PC-3 (cell line): ENCODE measurements around the gene PTK6. TPM values are rescaled to one million over a fixed set of nuclear protein-coding genes. Genes with fewer than 3 reads are reported as not detected.
A peak's percentile ranks its signal among the peaks of the same experiment; 100 is the strongest.

Source experiments
- ATAC-seq: fragments of 200-7000 bp; cut with Tn5 transposase; 2 replicates; pipeline ENCODE4 v1.9.1; 2020; ENCODE audit warnings: mild to moderate bottlenecking, moderate library complexity
- BruUV-seq: library from RNA; stranded (reverse); fragments of 400-500 nt; replicated peaks from 2 replicates; lab custom pipeline; 2021; lab: Mats Ljungman, UMichigan
- CTCF ChIA-PET: fragments of 300-600 bp; sonication (Branson Sonifier 250); formaldehyde crosslinking; loops from one replicate; lab custom pipeline; 2022; ENCODE audit warnings: antibody characterized with exemption; lab: Charles Lee
- POLR2A ChIA-PET: fragments of 300-600 bp; sonication (Branson Sonifier 250); formaldehyde crosslinking; loops from one replicate; lab custom pipeline; 2022; ENCODE audit warnings: antibody characterized with exemption; ENCODE audit not compliant: unreplicated experiment; lab: Charles Lee
- DNase-seq: peaks from one replicate; pipeline ENCODE4 v3.0.0-alpha.2; 2015
- H2AFZ ChIP-seq: fragments of 300-600 bp; sonication (generic); 2 replicates; pipeline ENCODE4 v1.6.0; 2016; ENCODE audit warnings: antibody characterized with exemption, low read length
- H3F3A ChIP-seq: fragments of 300-600 bp; sonication (generic); one replicate; pipeline ENCODE4 v1.6.0; 2017; ENCODE audit warnings: antibody characterized with exemption, low read length, control low read depth, mild to moderate bottlenecking; ENCODE audit not compliant: unreplicated experiment
- H3K27ac ChIP-seq: fragments of 300-600 bp; sonication (generic); 2 replicates; pipeline ENCODE4 v1.5.1; 2016; ENCODE audit warnings: mild to moderate bottlenecking, low read length
- H3K27me3 ChIP-seq: fragments of 300-600 bp; sonication (generic); 2 replicates; pipeline ENCODE4 v1.6.1; 2016; ENCODE audit warnings: low read length, mixed read lengths
- H3K36me3 ChIP-seq: fragments of 300-600 bp; sonication (generic); 2 replicates; pipeline ENCODE4 v1.6.1; 2016; ENCODE audit warnings: low read depth, mixed run types, low read length, mixed read lengths
- H3K4me1 ChIP-seq: fragments of 300-600 bp; sonication (generic); 2 replicates; pipeline ENCODE4 v1.5.1; 2016; ENCODE audit warnings: low read length; ENCODE audit not compliant: insufficient read depth
- H3K4me2 ChIP-seq: fragments of 300-600 bp; sonication (generic); 2 replicates; pipeline ENCODE4 v1.6.0; 2016; ENCODE audit warnings: low read length
- H3K4me3 ChIP-seq: fragments of 300-600 bp; sonication (generic); 2 replicates; pipeline ENCODE4 v1.5.1; 2016; ENCODE audit warnings: mild to moderate bottlenecking, low read length, mixed read lengths
- H3K79me2 ChIP-seq: fragments of 300-600 bp; sonication (generic); 2 replicates; pipeline ENCODE4 v1.6.1; 2017; ENCODE audit warnings: low read length, mixed read lengths
- H3K9ac ChIP-seq: fragments of 300-600 bp; sonication (generic); 2 replicates; pipeline ENCODE4 v1.6.0; 2016; ENCODE audit warnings: mild to moderate bottlenecking, low read length
- H3K9me2 ChIP-seq: fragments of 300-600 bp; sonication (generic); replicated peaks from 2 replicates; pipeline ENCODE4 v1.6.1; 2016; ENCODE audit warnings: mixed run types, low read length, mixed read lengths
- H3K9me3 ChIP-seq: fragments of 300-600 bp; sonication (generic); 2 replicates; pipeline ENCODE4 v1.6.1; 2016; ENCODE audit warnings: low read length, mixed read lengths
- H4K20me1 ChIP-seq: fragments of 300-600 bp; sonication (generic); 2 replicates; pipeline ENCODE4 v1.6.1; 2016; ENCODE audit warnings: low read length, mixed read lengths
- CTCF ChIP-seq: fragments of 300-600 bp; sonication (generic); conservative IDR thresholded peaks from 2 replicates; pipeline ENCODE4 v1.5.1; 2017; ENCODE audit warnings: antibody characterized with exemption, low read depth, mild to moderate bottlenecking, low read length
- EZH2 ChIP-seq: fragments of 300-600 bp; sonication (generic); IDR thresholded peaks from one replicate; pipeline ENCODE4 v1.6.1; 2017; ENCODE audit warnings: antibody characterized with exemption, mild to moderate bottlenecking, low read length; ENCODE audit not compliant: unreplicated experiment
- EZH2phosphoT487 ChIP-seq: fragments of 300-600 bp; sonication (generic); IDR thresholded peaks from 2 replicates; pipeline ENCODE4 v1.6.1; 2018; ENCODE audit warnings: mild to moderate bottlenecking, antibody characterized with exemption, low read length, borderline replicate concordance
- intact Hi-C: fragments of 100-400 bp; cut with micrococcal nuclease; formaldehyde crosslinking; loops from 2 replicates; pipeline ENCODE4 v1.9.0; 2023
- total RNA-seq: library from RNA; depleted of rRNA; stranded (reverse); fragments of >200 nt; gene quantifications from 2 replicates; pipeline ENCODE4 v1.2.3, GENCODE V29; 2014

The PTK6 gene
- total RNA-seq, 1 experiment from 2014 or later, result 11.1 TPM

- intact Hi-C loops, result loop anchor here (2.0 kb wide), 1 partner anchor 35 kb away; no protein-coding TSS in a partner anchor
- H3K4me1 ChIP-seq, result peaks cover 18% of the 10 kb centered on the region
- H3K4me3 ChIP-seq, result peak overlapping the region; percentile 77
- TF ChIP-seq CTCF (no peak), EZH2phosphoT487 (no peak), EZH2 (no peak)
- DNase-seq (no peak), ATAC-seq (peak; percentile 39)
- H3K27me3 ChIP-seq, result no peaks in the 10 kb centered on the region
- H2AFZ ChIP-seq, result 0 out of 2 replicates have a peak overlapping the region, but pooled peaks have one; percentile 24
- peak overlapping the region; percentile 68 for H3K9ac ChIP-seq
- no peaks in the 10 kb centered on the region for H3K36me3 ChIP-seq
- H3F3A ChIP-seq, result no peaks in the 10 kb centered on the region
- peak overlapping the region; percentile 93 for H3K4me2 ChIP-seq
- peaks cover 12% of the 10 kb centered on the region for H3K79me2 ChIP-seq
- BruUV-seq, result TSS peak; percentile 54
- no peaks in the 10 kb centered on the region for H3K9me3 ChIP-seq
- no peak overlapping the region for H3K27ac ChIP-seq
- ChIA-PET POLR2A (interaction anchor here (0.6 to 1.5 kb wide), 7 partner anchors 35 to 510 kb away, joined by 3 to 21 read pairs (median 9); partner anchors contain the start of genes LKAAEAR1 and RTEL1), CTCF (interaction anchor here (1.6 kb wide), 1 partner anchor 36 kb away, joined by 6 read pairs; no protein-coding TSS in a partner anchor)
- H4K20me1 ChIP-seq, result no peaks in the 10 kb centered on the region
- H3K9me2 ChIP-seq, result no peaks in the 10 kb centered on the region
Measured at GRCh38 chr20:63573647-63574131, 36.5 kb upstream of the PTK6 start.

- H3F3A ChIP-seq, result no peaks in the 10 kb centered on the region
- intact Hi-C loops, result no loop called here
- H3K27ac ChIP-seq, result no peak overlapping the region
- H4K20me1 ChIP-seq, result no peaks in the 10 kb centered on the region
- H3K4me3 ChIP-seq, result peak overlapping the region; percentile 77
- H3K4me1 ChIP-seq, result peaks cover 18% of the 10 kb centered on the region
- peak overlapping the region; percentile 93 for H3K4me2 ChIP-seq
- H3K9me2 ChIP-seq, result no peaks in the 10 kb centered on the region
- H3K27me3 ChIP-seq, result no peaks in the 10 kb centered on the region
- ChIA-PET CTCF (interaction anchor here (1.6 kb wide), 1 partner anchor 35 kb away, joined by 6 read pairs; no protein-coding TSS in a partner anchor), POLR2A (interaction anchor here (0.6 to 1.5 kb wide), 2 partner anchors 69 to 323 kb away, joined by 5 to 15 read pairs; no protein-coding TSS in a partner anchor)
- peaks cover 12% of the 10 kb centered on the region for H3K79me2 ChIP-seq
- no peak overlapping the region for H2AFZ ChIP-seq
- no peaks in the 10 kb centered on the region for H3K36me3 ChIP-seq
- peak overlapping the region; percentile 68 for H3K9ac ChIP-seq
- peak; percentile 38 for TF ChIP-seq CTCF
- TF ChIP-seq EZH2phosphoT487, result no peak
- no peak for TF ChIP-seq EZH2
- H3K9me3 ChIP-seq, result no peaks in the 10 kb centered on the region
- peak; percentile 6; the same call in 1 of the 2 replicates for ATAC-seq
- no TSS peak for BruUV-seq
- peak; percentile 13 for DNase-seq
Measured at GRCh38 chr20:63572788-63573646, 35.8 kb upstream of the PTK6 start.
